SU-DHL-6 (cell line): ENCODE data around the gene DNAAF5.

Experiments used
- H2AFZ ChIP-seq: fragments of 200-600 bp; sonication (generic); 2 replicates; pipeline ENCODE4 v1.6.1; 2014; ENCODE audit warnings: low read depth, mild to moderate bottlenecking, moderate library complexity, mixed read lengths, antibody characterized with exemption, low read length; ENCODE audit not compliant: severe bottlenecking
- H3F3A ChIP-seq: fragments of 200-600 bp; shearing (Covaris generic); 2 replicates; pipeline ENCODE4 v1.6.0; 2016; ENCODE audit warnings: antibody characterized with exemption, mild to moderate bottlenecking; ENCODE audit not compliant: insufficient read depth
- H3K27ac ChIP-seq: fragments of 200-600 bp; sonication (generic); 2 replicates; pipeline ENCODE4 v1.5.1; 2016; ENCODE audit warnings: low read depth, mild to moderate bottlenecking, low read length, moderate library complexity, mixed read lengths
- H3K27me3 ChIP-seq: fragments of 200-600 bp; sonication (generic), shearing (Covaris generic); 2 replicates; pipeline ENCODE4 v1.6.0; 2014; ENCODE audit warnings: mild to moderate bottlenecking, low read length
- H3K36me3 ChIP-seq: fragments of 200-600 bp; sonication (generic); 2 replicates; pipeline ENCODE4 v1.6.1; 2014; ENCODE audit warnings: mild to moderate bottlenecking, low read length, mixed read lengths
- H3K4me2 ChIP-seq: fragments of 300-600, 200-600 bp; shearing (Covaris generic), sonication (generic); 2 replicates; pipeline ENCODE4 v1.6.0; 2014; ENCODE audit warnings: low read length, low read depth, mild to moderate bottlenecking; ENCODE audit not compliant: poor library complexity, severe bottlenecking
- H3K4me3 ChIP-seq: fragments of 200-600 bp; sonication (generic); 2 replicates; pipeline ENCODE4 v1.5.1; 2014; ENCODE audit warnings: antibody characterized with exemption, low read length, mild to moderate bottlenecking, mixed read lengths; ENCODE audit not compliant: insufficient read depth, poor library complexity, severe bottlenecking
- H3K79me2 ChIP-seq: fragments of 200-600 bp; sonication (generic); 2 replicates; pipeline ENCODE4 v1.6.1; 2014; ENCODE audit warnings: mild to moderate bottlenecking, low read length, moderate library complexity; ENCODE audit not compliant: insufficient read depth
- H3K9ac ChIP-seq: fragments of 200-600 bp; sonication (generic); 2 replicates; pipeline ENCODE4 v1.7.0; 2014; ENCODE audit warnings: mild to moderate bottlenecking, low read length
- H3K9me2 ChIP-seq: fragments of 200-600 bp; sonication (generic); replicated peaks from 2 replicates; pipeline ENCODE4 v1.6.1; 2014; ENCODE audit warnings: low read length; ENCODE audit not compliant: insufficient read depth
- H3K9me3 ChIP-seq: fragments of 200-600 bp; sonication (generic); 2 replicates; pipeline ENCODE4 v1.6.1; 2014; ENCODE audit warnings: low read length, mixed read lengths; ENCODE audit not compliant: insufficient read depth
- H4K20me1 ChIP-seq: fragments of 200-600 bp; sonication (generic); 2 replicates; pipeline ENCODE4 v1.6.1; 2014; ENCODE audit warnings: low read depth, mild to moderate bottlenecking, antibody characterized with exemption, low read length, moderate library complexity, mixed read lengths
- CTCF ChIP-seq: fragments of 200-600 bp; sonication (generic); IDR thresholded peaks from one replicate; pipeline ENCODE4 v1.5.1; 2017; ENCODE audit warnings: antibody characterized with exemption, mild to moderate bottlenecking, low read length, moderate library complexity; ENCODE audit not compliant: insufficient read depth, poor library complexity, severe bottlenecking
- EZH2phosphoT487 ChIP-seq: fragments of 200-600 bp; sonication (generic), shearing (Covaris generic); conservative IDR thresholded peaks from 2 replicates; pipeline ENCODE4 v1.6.1; 2018; ENCODE audit warnings: mild to moderate bottlenecking, antibody characterized with exemption, low read length, moderate library complexity, mixed read lengths

Gene DNAAF5

GRCh38 chr7:757741-758163 lies 31.3 kb downstream of the DNAAF5 start:
- Histone ChIP-seq H3K9me3 (no peaks in the 10 kb centered on the region), H3K27ac (no peak overlapping the region), H3K9me2 (no peaks in the 10 kb centered on the region), H3K79me2 (no peaks in the 10 kb centered on the region), H4K20me1 (no peaks in the 10 kb centered on the region), H3K4me2 (no peak overlapping the region), H3F3A (no peaks in the 10 kb centered on the region), H3K9ac (no peak overlapping the region), H3K4me3 (no peak overlapping the region), H3K27me3 (no peaks in the 10 kb centered on the region), H3K36me3 (no peaks in the 10 kb centered on the region), H2AFZ (no peak overlapping the region)
- TF ChIP-seq EZH2phosphoT487 (no peak), CTCF (no peak)

GRCh38 chr7:759569-759968 lies 33.1 kb downstream of the DNAAF5 start:
- Histone ChIP-seq H3K27me3 (no peaks in the 10 kb centered on the region), H3K79me2 (no peaks in the 10 kb centered on the region), H4K20me1 (no peaks in the 10 kb centered on the region), H3K4me2 (no peak overlapping the region), H2AFZ (no peak overlapping the region), H3K9me3 (no peaks in the 10 kb centered on the region), H3K9me2 (no peaks in the 10 kb centered on the region), H3K4me3 (no peak overlapping the region), H3K36me3 (no peaks in the 10 kb centered on the region), H3K27ac (no peak overlapping the region), H3K9ac (no peak overlapping the region), H3F3A (no peaks in the 10 kb centered on the region)
- no peak for TF ChIP-seq CTCF
- no peak for TF ChIP-seq EZH2phosphoT487

GRCh38 chr7:760006-760405 lies 33.5 kb downstream of the DNAAF5 start:
- TF ChIP-seq CTCF (no peak), EZH2phosphoT487 (no peak)
- no peaks in the 10 kb centered on the region for H3K9me3 ChIP-seq

More at GRCh38 chr7:760006-760405, 33.5 kb downstream of the DNAAF5 start:
- H3K79me2 ChIP-seq: no peaks in the 10 kb centered on the region
- H3K9me2 ChIP-seq: no peaks in the 10 kb centered on the region
- H3K27me3 ChIP-seq: no peaks in the 10 kb centered on the region
- no peaks in the 10 kb centered on the region for H3F3A ChIP-seq
- H3K4me3 ChIP-seq: no peak overlapping the region
- no peak overlapping the region for H2AFZ ChIP-seq
- H4K20me1 ChIP-seq: no peaks in the 10 kb centered on the region
- no peak overlapping the region for H3K4me2 ChIP-seq
- no peak overlapping the region for H3K27ac ChIP-seq
- H3K36me3 ChIP-seq: peaks cover under 1% of the 10 kb centered on the region; the same call in 1 of the 2 replicates
- H3K9ac ChIP-seq: no peak overlapping the region
